Measurements from ENCODE around the gene NUDT8.

DNA sequence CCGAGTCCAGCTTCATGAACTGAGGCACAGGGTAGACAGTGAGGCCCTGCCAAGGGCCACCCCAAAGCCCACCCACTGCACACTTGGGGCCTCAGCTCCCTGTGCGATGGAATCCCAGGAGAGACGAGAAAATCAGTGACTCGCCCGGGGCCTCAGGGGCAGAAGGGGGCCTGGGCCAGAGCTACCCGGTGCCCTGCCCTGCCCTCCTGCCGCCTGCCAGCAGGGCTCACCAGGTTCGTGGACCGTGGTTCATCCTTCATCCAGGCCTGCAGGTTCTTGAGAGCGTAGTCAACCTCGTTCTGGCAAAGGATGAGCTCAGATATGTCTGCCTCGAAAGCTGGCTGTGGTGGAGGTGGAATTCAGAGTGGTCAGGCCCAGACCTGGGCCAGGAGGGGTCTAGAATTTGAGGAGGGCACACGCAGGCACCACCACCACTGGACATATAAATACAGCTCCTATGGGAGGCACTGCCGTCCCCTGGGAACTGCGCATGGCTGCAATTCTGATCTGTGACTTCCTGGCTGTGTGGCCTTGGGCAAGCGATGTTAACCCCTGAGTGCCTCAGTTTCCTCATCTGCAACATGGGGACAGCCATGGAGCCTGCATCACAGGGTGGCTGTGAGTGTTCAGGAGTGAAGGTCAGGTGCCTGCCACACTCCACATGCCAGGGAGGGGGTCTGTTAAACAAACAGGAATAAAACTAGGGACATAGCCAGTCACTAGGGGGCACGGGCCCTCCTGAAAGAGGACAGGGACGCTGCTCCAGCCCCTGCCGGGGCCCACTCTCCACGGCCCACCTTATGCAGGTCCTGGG is 37.1 kb upstream of the NUDT8 start:
- TF ChIP-seq, protein P1, sequence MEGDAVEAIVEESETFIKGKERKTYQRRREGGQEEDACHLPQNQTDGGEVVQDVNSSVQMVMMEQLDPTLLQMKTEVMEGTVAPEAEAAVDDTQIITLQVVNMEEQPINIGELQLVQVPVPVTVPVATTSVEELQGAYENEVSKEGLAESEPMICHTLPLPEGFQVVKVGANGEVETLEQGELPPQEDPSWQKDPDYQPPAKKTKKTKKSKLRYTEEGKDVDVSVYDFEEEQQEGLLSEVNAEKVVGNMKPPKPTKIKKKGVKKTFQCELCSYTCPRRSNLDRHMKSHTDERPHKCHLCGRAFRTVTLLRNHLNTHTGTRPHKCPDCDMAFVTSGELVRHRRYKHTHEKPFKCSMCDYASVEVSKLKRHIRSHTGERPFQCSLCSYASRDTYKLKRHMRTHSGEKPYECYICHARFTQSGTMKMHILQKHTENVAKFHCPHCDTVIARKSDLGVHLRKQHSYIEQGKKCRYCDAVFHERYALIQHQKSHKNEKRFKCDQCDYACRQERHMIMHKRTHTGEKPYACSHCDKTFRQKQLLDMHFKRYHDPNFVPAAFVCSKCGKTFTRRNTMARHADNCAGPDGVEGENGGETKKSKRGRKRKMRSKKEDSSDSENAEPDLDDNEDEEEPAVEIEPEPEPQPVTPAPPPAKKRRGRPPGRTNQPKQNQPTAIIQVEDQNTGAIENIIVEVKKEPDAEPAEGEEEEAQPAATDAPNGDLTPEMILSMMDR (IDR thresholded peaks at IDR 0.05), result no peak
- TF ChIP-seq, protein P2, sequence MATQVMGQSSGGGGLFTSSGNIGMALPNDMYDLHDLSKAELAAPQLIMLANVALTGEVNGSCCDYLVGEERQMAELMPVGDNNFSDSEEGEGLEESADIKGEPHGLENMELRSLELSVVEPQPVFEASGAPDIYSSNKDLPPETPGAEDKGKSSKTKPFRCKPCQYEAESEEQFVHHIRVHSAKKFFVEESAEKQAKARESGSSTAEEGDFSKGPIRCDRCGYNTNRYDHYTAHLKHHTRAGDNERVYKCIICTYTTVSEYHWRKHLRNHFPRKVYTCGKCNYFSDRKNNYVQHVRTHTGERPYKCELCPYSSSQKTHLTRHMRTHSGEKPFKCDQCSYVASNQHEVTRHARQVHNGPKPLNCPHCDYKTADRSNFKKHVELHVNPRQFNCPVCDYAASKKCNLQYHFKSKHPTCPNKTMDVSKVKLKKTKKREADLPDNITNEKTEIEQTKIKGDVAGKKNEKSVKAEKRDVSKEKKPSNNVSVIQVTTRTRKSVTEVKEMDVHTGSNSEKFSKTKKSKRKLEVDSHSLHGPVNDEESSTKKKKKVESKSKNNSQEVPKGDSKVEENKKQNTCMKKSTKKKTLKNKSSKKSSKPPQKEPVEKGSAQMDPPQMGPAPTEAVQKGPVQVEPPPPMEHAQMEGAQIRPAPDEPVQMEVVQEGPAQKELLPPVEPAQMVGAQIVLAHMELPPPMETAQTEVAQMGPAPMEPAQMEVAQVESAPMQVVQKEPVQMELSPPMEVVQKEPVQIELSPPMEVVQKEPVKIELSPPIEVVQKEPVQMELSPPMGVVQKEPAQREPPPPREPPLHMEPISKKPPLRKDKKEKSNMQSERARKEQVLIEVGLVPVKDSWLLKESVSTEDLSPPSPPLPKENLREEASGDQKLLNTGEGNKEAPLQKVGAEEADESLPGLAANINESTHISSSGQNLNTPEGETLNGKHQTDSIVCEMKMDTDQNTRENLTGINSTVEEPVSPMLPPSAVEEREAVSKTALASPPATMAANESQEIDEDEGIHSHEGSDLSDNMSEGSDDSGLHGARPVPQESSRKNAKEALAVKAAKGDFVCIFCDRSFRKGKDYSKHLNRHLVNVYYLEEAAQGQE (IDR thresholded peaks at IDR 0.05; ENCODE audit: low read depth, low read length), result no peak
- TF ChIP-seq, protein P3, sequence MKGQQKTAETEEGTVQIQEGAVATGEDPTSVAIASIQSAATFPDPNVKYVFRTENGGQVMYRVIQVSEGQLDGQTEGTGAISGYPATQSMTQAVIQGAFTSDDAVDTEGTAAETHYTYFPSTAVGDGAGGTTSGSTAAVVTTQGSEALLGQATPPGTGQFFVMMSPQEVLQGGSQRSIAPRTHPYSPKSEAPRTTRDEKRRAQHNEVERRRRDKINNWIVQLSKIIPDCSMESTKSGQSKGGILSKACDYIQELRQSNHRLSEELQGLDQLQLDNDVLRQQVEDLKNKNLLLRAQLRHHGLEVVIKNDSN (IDR thresholded peaks at IDR 0.05; ENCODE audit: borderline replicate concordance, low read depth), result no peak
- TF ChIP-seq NRF1 (IDR thresholded peaks at IDR 0.05; ENCODE audit: low read depth, low read length), result no peak
- TF ChIP-seq JUND (IDR thresholded peaks at IDR 0.05), result no peak

Measured in SK-N-SH (cell line).